Skeletal muscle tissue (tissue), 5 donors: ENCODE data around the gene PERM1. TPM values are rescaled to one million over a fixed set of nuclear protein-coding genes. Genes with fewer than 3 reads are reported as not detected.

Experiments
- H3K27ac ChIP-seq: one replicate; pipeline ENCODE4 v1.7.0; 2013; ENCODE audit warnings: mild to moderate bottlenecking, low read depth, low read length, inconsistent platforms
- H3K27me3 ChIP-seq, 3 donors: one replicate each; pipeline ENCODE4 v1.7.0; 2013; ENCODE audit warnings: low read length in 3 of 3; ENCODE audit not compliant: control insufficient read depth in 3 of 3, insufficient read depth in 3 of 3
- H3K36me3 ChIP-seq, 3 donors: one replicate each; pipeline ENCODE4 v1.7.0; 2013; ENCODE audit warnings: low read length in 3 of 3; ENCODE audit not compliant: control insufficient read depth in 3 of 3, insufficient read depth in 3 of 3
- H3K4me1 ChIP-seq, 3 donors: one replicate each; pipeline ENCODE4 v1.7.0; 2013; ENCODE audit warnings: low read length in 3 of 3, mild to moderate bottlenecking in 3 of 3; ENCODE audit not compliant: control insufficient read depth in 3 of 3, insufficient read depth in 3 of 3
- H3K4me3 ChIP-seq, 3 donors: one replicate each; pipeline ENCODE4 v1.7.0; 2013; ENCODE audit warnings: low read length in 3 of 3
- H3K9ac ChIP-seq, 3 donors: one replicate each; pipeline ENCODE4 v1.7.0; 2013; ENCODE audit warnings: low read length in 3 of 3, mild to moderate bottlenecking in 3 of 3, moderate library complexity in 2 of 3, low read depth in 1 of 3
- H3K9me3 ChIP-seq, 3 donors: one replicate each; pipeline ENCODE4 v1.7.0; 2013; ENCODE audit warnings: low read length in 3 of 3; ENCODE audit not compliant: control insufficient read depth in 3 of 3
- small RNA-seq: library from RNA; depleted of rRNA; stranded (forward); fragments of <200 nt; gene quantifications from one replicate; pipeline ENCODE3, GENCODE V24; 2014
- total RNA-seq: library from RNA; depleted of rRNA; stranded (reverse); fragments of >200 nt; gene quantifications from one replicate; pipeline ENCODE4 v1.2.3, GENCODE V29; 2014
- donor health status: Osteomylitis.

PERM1 gene
- total RNA-seq, 1 donor from 2014 or later = 3.1 TPM

DNA sequence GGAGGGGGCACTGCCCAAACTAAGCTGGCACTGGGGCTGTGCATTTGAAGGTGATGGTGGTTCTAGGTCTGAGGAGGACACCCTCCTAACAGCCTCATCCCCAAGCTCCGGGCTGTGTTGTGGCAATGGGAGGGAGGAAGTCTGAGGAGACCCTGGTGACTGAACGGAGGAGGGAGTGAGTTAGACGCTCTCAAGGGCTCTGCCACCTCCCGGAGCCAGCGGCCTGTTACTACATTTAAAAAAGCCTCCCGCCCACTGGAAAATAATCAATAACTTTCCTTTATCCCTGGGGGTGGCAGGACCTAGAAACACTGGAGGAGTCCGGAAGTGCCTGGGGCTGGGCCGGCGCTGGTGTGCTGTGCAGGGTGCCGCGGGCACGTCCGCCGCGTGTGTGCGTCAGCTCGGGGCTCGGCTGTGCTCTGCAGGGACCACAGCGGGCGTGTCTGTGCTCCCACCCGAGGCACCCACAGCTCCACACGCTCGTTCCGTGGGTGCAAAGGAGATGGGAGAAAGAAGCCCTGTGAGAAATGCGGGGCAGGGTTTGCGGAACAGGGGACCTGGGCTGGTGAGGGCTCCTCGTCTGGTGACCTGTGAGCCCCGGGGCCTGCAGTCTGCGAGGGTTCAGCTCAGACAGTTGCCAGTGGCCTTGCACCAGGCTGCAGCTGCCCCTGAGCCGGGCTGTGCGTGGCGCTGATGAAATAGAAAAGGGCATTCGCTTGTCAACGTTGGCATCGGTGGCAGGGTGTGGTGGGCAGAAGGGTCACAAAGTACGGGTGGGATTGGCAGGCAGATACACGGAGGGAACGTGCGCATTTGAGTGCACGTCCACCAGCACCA is 52.9 kb downstream of the PERM1 start:
- peaks cover 60 to 84% (median 72%) of the 10 kb centered on the region in 3 donors for H3K27me3 ChIP-seq
- H3K4me1 ChIP-seq = peaks cover 3 to 10% (median 8%) of the 10 kb centered on the region in 3 donors
- no peak overlapping the region for H3K9ac ChIP-seq
- no peak overlapping the region for H3K4me3 ChIP-seq
- H3K36me3 ChIP-seq = no peaks in the 10 kb centered on the region
- H3K9me3 ChIP-seq = no peaks in the 10 kb centered on the region
- no peak overlapping the region for H3K27ac ChIP-seq

DNA sequence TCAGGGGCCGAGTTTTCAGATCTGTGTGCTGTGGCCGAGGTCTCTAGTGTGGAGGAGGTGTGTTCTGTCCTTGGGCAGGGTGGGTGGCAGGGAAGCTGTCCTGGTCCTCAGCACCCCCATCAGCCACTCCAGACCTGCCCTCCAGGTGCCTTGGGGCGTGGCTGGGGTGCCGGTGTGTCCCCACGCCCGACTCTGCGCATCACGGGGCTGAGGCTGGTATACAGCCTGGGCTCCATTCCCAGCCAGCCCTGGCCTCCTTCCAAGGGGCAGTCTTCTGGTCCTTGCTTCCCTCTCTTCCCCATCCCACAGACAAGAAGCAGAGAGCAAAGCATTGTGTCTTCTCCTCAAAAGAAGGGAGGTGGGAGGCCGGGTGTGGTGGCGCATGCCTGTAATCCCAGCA is 54.1 kb downstream of the PERM1 start:
- Histone ChIP-seq H3K27ac (no peak overlapping the region), H3K27me3 (peaks cover 63 to 81% (median 66%) of the 10 kb centered on the region in 3 donors), H3K9ac (no peak overlapping the region), H3K4me1 (peaks cover 9 to 18% (median 17%) of the 10 kb centered on the region in 3 donors), H3K4me3 (no peak overlapping the region), H3K36me3 (no peaks in the 10 kb centered on the region), H3K9me3 (no peaks in the 10 kb centered on the region)

DNA sequence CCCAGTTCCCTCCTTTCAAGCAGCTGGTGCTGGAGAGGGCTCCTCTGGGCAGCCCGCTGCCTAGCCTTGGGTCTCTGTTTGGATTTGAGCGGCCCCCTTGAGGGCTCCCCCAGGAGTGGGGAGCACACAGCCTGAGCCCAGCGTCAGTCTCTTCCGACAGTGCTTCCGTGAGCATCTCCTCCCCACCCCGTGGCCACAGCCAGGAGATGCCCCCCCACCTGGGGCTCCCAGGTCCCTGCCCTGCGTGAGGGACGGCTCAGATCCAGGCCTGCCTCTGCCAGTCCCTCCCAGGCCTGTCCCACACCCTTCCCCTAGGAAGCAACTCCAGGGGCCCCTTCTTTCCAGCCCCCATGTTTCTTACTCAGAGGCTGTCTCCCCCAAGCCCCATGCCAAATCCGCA is 54.7 kb downstream of the PERM1 start:
- peaks cover 9 to 22% (median 18%) of the 10 kb centered on the region in 3 donors for H3K4me1 ChIP-seq

DNA sequence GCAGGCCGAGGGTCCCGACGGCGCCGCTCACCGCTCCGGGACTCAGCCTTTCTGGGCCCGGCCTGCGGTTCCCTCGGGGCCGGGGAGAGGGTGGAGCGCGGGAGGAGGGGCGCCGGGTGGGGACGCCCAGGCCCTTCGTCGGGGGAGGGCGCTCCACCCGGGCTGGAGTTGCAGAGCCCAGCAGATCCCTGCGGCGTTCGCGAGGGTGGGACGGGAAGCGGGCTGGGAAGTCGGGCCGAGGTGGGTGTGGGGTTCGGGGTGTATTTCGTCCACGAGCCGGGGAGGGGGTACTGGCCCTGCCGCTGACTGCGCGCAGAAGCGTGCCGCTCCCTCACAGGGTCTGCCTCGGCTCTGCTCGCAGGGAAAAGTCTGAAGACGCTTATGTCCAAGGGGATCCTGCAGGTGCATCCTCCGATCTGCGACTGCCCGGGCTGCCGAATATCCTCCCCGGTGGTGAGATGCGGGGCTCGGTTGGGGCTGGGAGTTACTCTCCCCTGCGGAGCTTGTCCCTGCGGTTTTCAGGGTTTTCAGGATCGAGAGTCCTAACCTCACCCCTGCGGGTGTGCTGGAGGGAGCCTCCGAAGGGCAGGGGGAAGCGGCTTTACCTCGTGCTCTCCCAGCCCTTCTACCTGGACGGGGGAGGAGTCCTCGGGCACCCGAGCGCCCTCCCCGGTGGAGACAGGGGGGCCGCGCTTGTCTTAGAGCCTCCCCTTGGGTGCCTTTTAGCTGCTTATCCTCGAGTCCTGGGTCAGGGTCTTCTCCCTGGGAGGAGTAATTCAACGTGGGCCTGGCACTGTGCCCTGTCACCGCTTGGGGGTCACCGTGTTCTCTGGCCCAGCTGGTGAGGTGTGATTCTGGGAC is 56.1 kb downstream of the PERM1 start:
- H3K9me3 ChIP-seq = no peaks in the 10 kb centered on the region
- H3K27ac ChIP-seq = no peak overlapping the region
- no peak overlapping the region for H3K9ac ChIP-seq
- H3K4me1 ChIP-seq = peaks cover 17 to 32% (median 27%) of the 10 kb centered on the region in 3 donors
- H3K4me3 ChIP-seq = peak overlapping the region in 1 of 3 donors; percentile 5
- H3K36me3 ChIP-seq = no peaks in the 10 kb centered on the region
- peaks cover 57 to 80% (median 59%) of the 10 kb centered on the region in 3 donors for H3K27me3 ChIP-seq

More for the DNA sequence above, 54.7 kb downstream of the PERM1 start:
- no peak overlapping the region for H3K27ac ChIP-seq
- H3K9me3 ChIP-seq = no peaks in the 10 kb centered on the region
- H3K4me3 ChIP-seq = no peak overlapping the region
- no peak overlapping the region for H3K9ac ChIP-seq
- H3K27me3 ChIP-seq = peaks cover 61 to 82% (median 66%) of the 10 kb centered on the region in 3 donors
- no peaks in the 10 kb centered on the region for H3K36me3 ChIP-seq

Small RNA genes within 50 kb of the gene (small RNA-seq; reads per million reads assigned to genes)
- gene AL645608.3 = not detected

Other genes starting within 250 kb of the PERM1 start
- gene SAMD11, start 58.2 kb downstream of the PERM1 start, total RNA-seq = 3.7 TPM
- gene NOC2L, start 22.8 kb downstream of the PERM1 start, total RNA-seq = 47.0 TPM
- 1.0 TPM for gene KLHL17, start 21.5 kb downstream of the PERM1 start, total RNA-seq
- not detected for gene PLEKHN1, start 15.6 kb downstream of the PERM1 start, total RNA-seq
- gene HES4, start 18.0 kb upstream of the PERM1 start, total RNA-seq = 7.3 TPM
- gene ISG15, start 31.4 kb upstream of the PERM1 start, total RNA-seq = 23.5 TPM
- 14.6 TPM for gene AGRN, start 38.0 kb upstream of the PERM1 start, total RNA-seq
- gene RNF223, start 92.2 kb upstream of the PERM1 start, total RNA-seq = not detected
- 2.1 TPM for gene C1orf159, start 134.0 kb upstream of the PERM1 start, total RNA-seq
- gene TTLL10, start 191.8 kb upstream of the PERM1 start, total RNA-seq = not detected
- gene TNFRSF18, start 224.5 kb upstream of the PERM1 start, total RNA-seq = 1.6 TPM
- gene TNFRSF4, start 232.1 kb upstream of the PERM1 start, total RNA-seq = 0.52 TPM
- 28.2 TPM for gene SDF4, start 249.9 kb upstream of the PERM1 start, total RNA-seq